ENCODE data around the gene SCN8A.

The SCN8A gene

DNA sequence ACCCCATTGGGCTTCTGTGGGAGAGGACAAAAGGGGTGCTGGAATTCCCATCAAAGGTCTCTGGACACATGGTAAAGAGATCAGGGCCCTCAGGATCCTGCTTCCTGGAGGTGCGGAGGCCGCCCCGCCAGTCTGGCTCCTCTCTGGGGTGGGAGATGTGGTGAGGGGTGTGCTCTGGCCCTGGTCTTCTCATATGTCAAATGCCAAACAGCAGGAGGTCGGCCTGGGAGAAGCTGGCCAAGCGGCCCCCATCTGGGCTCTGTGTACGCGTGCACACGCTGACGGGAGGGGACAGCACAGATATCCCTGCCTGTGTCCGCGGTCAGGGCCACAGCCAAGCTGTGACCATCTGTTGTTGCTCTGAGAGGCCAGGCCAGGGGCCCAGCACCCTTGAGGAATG, 243.4 kb downstream of the SCN8A start:
- no peak for DNase-seq

DNA sequence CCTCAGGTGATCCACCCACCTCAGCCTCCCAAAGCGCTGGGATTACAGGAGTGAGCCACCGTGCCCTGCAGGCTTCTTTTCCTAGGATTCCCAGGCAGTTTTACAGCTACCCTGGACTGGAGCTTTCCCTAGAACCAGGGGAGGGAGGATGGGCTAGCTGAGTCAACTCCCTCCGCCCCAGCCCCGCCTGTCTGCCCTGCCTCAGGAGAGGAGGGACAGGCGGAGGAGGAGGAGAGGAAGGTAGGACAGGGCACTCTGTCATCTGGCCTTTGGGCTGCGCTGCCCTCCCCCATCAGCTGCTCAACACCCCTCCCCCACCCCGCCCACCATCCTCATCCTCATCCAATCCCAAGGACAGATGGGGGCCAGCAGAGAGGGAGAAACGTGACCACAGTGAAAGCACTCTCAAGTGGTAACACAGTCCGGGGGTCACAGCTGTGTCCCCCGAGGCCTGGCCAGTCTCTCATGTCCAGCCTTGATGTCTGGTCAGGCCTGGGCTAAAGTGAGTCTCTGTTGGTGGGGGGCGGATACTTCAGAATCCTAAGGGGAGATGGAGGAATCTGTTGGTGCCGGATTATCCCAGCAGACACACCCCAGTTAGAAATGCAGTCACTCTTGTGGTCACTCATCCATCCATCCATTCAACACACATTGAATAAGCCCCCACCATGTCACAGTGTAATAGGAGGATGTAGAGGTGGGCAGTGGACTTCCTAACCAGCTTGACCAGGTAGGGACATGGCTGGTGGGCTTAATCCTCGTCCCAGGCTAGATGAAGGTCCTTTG, 245.2 kb downstream of the SCN8A start:
- DNase-seq: no peak

DNA sequence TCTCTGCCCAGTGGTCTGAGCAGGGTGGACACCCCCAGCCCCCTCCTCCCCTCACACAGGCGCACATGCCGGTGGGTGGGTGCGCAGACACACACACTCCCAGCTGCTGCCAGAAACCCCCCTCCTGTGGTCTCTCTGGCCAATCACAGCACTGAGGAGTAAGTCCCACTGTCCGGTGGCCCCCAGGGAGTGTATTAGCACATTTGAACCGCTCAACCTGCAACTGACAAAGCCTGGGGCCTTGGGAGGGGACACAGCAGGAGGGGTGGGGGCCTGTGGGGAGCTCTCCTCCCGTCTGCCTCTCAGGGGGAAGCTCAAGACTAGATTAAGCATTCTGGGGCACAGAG, 245.8 kb downstream of the SCN8A start:
- DNase-seq: peak; percentile 29

DNA sequence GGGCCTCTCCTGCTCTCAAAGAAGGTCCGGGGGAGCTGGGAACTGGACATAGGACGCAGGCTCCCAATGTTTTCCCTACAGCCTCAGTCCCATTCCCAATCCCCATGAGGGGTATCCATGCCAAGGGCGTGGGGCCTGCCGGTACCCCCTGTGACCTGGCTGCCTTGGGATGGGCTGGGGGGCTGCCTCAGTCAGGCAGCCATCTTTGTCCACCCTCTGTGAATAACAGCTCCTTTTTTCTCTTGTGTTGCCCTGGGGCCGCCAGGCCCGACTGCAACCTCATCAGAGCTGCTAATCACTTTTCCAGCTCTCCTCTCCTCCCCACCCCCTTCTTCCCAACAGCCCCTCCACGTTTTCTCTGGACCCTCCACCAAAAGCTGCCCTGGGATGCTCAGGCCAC, 246.3 kb downstream of the SCN8A start:
- peak; percentile 36 for DNase-seq

DNA sequence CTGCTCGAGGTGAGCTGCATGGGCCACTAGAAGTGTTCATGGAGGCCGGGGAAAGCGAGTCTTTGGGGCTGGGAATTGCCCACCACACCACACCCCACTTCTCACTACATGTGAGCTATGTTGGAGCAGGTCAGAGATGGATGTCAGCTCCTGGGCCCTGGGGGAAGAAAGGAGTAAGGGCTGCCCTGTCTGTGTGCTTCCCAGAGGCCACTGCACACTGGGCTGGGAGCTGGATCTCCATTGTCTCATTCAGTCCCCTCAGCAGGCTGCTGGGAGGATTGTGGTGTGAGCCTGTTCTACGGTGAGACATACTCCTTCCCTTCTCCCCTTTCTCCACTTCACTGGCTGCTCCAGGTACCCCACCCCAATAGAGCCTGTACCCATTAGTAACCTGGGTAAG, 247.0 kb downstream of the SCN8A start:
- DNase-seq: no peak

DNA sequence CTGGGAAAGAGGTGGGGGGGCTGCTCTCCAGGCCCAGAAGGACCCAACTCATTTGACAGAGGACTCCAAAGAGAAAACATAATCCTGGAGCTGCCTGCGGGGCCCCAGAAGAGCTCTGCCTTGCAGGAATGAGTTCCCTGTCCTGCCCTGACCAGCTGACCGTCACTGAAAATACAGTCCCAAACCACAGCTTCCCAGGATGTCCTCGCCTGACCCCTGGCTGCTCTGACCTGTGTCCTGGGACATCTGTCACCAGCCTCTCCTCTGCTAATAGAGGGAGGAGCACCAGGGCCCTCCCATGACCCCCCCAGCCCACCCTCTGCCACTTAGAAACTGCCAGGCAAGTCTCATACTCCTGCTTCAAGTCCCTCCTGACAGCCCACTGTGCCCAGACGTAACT, 247.7 kb downstream of the SCN8A start:
- no peak for DNase-seq

DNA sequence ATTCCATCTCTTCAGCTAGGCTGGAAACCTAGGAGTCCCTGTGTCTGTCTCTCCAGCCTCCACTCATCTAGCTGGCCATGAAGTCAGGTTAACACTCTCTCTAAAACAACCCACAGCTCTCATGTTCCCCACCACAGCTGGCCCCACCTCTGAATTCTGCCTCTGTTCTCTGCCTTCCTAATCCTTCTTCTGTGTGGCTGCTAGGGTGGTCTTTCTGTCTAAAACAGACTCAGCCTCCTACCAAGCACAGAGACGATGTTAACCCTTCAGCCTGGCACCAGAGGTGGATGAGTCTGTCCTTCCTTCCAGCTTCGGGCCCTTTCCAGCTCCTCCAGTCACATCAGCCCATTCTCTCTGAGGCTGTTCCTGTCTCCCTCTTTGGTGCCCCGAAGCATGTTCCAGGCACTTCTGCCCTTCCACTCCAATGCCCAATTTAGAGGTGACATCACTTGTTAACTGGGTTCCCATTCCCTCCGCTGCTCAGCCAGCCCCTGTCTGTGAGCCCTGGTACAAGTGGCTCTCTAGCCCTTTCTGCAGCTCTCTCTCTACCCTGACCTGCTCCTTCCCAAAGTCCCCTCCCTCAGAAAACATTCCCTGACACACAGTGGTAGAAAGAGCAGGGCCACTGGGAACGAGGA, 248.4 kb downstream of the SCN8A start:
- no peak for DNase-seq

DNA sequence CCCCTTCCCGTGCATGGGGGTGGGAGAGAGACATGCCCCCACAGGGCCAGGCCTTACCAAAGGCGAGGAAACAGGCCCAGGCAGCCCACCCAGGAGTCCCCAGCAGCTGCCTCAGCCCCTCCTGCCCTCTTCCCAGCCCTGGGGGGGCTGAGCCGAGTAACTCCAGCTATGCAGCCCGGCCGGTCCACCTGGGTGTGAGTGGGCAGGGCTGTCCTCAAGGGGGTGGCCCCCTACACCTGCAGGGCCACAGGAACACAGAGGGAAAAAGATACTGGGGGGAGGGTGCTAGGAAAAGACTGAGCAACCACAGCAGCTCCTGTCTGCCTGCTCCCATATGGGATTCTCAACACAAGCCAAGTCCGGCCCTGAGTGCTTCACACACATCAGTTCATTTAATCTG, 249.9 kb downstream of the SCN8A start:
- DNase-seq: no peak

DNA sequence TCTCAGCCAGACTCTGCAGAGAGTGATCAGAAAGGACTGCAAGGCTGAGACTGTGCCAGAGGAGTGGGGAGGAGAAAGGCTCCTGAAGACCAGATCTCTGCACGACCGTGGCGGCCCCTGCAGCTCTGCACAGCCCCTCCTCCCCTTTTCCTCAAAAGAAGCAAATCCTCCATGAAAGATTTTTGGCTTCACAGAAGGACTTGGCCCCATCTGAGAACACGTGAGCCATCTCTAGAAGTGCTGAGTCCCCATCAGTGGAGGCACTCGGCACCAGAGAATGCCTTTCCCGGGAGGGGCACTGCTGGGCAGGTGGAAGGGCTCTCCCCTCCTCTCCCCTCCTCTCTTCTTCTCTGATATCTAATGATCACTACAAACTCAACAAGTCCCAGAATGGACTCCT, 250.7 kb downstream of the SCN8A start:
- DNase-seq: no peak

DNA sequence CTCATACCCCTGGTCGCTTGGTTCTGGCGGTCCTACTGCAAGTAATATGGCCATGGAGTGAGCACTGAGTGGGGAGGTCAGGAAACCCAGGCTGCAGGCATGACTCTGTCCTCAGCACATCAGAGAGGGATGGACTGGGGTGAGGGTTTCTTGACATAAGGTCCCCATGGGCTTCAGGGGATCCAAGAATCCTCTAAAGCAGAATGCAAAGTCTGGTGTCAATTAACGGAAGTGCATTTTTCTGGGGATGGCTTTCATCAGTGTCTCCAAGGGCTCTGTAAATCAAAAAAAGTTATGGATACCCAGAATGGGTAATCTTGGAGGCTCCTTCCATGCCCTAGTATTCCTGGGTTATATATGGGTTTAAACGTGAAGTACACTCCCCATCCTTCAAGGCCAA, 253.8 kb downstream of the SCN8A start:
- DNase-seq: no peak

DNA sequence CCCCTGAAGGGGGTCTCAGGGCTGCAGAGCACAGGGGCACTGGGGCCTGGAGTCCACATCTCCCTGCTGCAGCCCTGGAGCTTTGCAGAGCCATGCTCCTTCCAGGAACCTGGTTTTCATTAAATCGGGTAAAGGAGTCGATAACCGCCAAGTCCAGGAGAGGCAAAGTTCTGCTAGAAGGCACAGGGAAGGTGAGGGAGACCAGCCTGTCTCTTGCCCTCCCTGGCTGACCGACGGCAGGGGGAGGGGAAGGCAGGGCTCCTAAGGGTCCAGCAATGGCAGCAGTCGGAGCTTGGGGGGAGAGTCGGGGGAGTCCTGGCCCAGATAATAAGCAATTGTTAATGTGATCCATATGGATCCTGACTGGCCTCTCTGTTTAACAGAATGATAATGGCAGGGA, 254.4 kb downstream of the SCN8A start:
- no peak for DNase-seq

DNA sequence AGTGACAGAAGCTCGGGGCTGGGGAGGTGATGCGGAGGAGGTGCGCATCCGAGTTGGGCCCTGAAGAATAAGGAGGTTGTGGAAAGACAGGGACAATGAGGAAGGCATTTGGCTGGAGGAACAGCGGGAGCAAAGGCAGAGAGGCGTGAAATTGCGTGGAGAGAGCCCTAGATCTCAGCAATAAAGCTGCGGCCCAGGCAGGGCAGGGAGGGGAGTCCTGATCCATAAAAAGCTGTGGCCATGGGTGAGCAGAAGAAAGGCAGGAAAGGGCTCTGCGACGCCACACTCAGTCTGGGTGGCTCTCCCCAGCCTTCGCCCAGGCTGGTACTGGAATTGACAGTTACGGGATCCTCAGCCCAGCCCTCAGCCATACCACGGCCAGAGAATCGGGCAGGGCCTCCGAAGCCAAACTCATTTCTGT, 255.2 kb downstream of the SCN8A start:
- DNase-seq: no peak

DNA sequence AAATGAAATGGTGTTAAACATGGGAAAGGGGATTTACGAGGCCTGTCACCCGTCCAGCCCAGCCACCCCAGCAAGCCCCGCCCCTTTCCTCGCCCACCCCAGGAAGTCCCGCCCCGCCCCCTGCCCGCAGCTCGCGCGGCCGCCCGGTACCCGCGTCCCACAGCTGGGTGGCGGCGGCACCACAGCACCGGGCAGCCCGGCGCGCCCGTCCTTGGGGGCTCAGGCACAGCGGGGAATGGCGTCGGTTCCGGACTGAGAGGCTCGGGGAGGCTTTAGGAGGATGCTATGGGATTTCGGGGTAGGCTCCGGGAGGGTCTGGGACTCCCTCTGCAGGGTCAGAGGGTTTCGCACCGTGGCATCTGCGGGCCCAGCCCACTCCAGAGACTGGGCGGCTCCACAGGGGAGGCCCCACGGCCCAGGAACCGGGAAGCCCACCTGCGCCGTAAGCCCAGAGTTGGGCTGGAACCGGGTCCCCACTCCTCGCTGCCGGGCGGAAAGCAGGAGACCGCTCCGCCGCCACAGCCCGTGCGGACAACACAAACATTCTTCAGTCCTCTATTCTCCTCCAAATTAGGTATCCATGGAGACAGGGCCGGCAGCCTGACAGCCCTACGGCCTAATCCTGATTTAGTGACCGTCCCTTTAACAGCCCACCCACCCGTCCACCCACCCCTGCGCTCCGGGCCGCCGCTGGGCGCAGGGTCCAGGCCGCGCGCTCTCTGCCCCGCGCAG, 256.0 kb downstream of the SCN8A start:
- DNase-seq: peak; percentile 93

DNA sequence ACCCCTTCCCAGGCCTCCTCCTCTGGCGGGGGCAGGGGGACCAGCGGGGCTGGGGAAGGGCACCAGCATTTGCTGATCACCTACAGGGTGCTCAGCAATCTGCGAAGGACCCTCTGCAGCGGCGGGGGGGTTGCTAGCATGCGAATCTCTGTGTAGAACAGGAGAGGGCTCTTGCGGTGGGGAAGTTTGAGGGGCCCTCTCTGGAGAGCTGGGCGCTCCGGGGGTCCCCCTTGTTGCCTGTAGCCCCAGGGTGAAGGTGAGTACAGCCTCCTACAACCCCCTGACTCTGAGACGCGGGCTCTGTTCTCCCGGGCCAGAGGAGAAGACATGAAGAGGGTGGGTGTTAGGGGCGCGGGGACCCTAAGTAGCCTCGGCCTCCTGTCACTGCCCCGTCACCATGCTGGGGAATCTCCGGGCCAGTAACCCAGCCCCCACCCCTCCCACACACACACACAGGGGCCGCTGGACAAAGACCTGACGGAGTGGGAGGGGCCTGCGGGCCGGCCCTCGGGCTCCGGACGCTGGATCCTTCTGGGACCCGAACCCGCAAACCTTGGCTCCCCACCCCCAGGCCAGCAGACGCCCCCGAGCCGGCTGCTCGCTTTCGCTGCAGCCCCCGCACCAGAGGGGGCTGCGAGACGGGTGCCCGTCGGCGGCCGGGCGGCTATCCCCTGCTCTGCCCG, 256.8 kb downstream of the SCN8A start:
- DNase-seq: peak; percentile 75

DNA sequence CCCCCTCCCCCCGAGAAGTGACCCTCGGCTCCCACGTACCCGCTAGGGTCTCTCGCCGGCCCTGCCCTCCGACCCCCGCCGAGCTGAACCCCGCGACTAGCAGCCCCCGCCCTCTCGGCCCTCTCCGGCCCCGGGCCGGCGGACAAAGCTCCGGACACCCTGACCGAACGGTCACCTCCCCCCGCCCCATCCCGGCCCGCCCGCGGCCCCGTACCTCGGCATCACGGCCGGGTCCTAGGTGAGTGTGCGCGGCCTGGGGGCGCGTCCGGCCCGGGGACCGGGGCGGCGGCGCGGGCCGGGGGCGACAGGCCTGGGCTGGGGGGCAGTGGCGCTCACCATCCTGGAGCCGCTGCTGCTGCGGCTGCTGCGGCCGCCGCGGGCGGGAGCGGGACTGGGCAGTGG, 257.3 kb downstream of the SCN8A start, which contains the start of gene FIGNL2:
Gene FIGNL2, minus strand, starts transcription at position 393 of the 402 bp plus-strand sequence. CDS start 26,305 bp downstream, outside the sequence.
- no peak for DNase-seq

DNA sequence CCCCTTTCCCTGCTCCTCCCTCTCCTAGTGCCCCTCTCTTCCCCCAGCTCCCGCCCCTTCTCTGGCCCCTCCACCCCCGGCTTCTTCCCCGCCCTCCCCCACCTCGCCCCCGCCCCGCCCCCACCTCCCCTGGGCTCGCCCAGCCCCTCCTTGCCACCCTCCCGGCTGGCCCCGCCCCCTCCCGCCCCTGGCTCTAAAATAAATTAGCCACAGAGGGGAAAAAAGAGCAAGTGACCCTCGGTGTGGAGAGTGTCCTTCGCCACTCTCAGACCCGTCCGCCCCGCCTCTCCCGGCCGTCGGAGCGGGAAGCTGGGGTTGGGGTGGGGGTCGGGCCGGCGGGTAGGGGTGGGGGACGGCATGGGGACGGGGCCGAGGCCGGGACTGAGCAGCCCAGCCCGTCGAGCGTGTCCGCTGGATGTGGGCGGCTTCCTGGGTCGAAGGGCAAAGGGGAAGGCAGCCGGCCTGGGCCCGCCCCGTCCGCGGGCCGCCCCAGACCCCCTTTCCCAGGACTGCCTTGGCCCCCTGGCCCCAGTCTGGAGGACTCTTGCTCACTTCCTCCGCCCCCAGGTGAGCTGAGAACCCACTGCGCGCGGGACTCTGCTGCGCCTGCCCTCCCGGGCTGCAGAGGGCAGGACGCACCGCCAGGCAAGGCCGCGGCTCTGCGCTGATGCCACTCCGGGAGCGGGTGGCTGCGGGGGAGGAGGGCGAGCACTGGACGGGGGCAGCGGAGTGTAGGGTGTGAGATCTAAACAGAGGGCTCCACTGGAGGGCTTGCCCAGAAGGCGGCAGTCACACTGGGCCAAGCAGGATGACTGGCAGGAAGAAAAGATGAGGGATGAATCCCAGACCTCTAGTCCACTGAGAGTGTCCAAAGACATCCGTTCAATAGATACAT, 258.1 kb downstream of the SCN8A start:
- peak; percentile 72 for DNase-seq

DNA sequence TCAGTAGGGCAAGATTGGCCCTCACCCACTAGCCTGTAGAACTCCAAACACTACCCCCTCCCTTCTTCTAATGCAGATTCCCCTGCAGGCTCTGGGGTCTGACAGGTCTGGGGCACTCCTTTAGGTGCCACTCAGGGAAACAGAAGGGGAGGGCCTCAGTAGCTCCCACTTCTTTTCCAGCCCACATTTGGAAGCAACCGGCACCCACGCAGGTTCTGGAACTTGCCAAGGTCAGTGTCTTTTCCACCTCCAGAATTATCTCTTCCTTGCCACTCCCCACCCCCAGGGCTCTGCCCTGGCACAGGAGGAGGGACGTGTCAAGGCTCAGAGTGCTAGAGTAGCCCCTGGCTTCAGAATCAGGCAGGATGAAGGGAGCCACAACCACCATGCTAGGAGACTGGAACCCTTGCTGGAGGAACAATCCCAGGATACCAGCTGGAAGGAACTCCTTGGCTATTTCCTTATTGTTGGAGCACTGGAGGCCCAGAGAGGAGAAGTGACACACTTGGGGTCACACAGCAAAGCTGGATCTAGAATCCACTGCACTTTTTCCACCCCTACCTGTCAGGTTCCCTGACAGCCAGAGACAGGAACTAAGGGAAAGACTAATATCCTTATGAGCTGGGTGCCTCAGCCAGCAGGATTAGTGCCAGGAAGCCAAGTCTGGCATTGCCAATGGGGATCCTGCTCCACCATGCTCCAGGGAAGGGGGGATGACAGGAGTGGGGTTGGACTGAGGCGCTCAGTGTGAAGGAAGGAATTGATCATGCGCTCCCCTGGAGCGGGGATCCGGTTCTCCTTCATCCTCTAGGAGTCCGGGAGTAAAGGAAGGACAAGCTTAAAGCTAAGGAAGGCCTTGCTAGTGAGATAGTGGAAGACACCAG, 259.3 kb downstream of the SCN8A start:
- DNase-seq: no peak

DNA sequence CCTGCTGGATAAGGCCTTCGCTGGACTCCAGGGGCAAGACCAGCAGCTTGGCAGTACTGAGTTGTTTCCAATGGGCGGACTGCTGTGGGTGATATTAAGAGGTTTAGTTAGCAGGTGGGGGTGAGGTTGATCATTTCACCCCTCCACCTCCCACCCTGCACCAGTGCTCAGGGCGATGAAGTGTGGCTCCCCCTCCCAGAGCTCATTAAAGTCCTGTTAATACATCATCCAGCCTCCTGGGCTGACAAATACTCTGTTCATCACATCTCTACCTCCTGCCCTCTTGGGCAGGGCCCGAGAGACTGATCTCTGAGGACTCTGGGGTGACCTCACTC, 259.9 kb downstream of the SCN8A start:
- no peak for DNase-seq

DNA sequence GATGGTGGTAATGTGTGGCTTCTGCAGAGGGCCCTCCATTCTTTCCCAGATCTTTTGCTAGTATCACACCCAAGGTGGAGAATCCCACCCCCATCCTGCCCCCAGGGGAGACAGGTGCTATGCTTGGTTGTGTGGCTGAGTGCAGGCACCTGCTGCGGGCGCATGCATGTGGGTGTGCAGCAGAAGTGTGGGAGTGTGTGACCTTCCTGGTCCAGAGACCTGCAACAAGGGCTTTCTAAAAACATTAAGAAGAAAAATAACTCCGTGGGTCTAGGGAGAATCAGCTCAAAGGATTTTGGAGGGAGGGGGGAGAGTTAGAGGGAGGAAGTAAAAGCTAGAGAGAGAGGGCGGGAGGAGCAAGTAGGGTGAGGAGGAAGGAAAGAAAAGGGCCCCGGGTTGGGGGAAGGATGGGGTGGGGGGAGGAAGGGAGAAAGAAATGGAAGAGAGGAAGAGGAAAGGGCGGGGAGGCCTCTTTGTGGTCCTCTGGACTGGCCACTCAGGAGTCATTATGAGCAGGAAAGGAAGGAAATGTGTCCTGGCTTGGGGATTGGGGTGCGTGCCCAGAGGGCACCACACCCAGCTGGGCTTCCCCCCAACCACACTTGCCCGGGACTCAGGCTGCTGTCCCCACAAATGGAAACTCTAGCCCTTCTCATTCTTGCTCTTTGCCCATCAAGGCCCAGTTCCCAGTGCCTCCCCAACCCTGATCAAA, 260.5 kb downstream of the SCN8A start:
- no peak for DNase-seq

All from right kidney (tissue), 1 donor.